ENCODE measurements around the gene FUT2. TPM values are rescaled to one million over a fixed set of nuclear protein-coding genes. Genes with fewer than 3 reads are reported as not detected.
"Not testable (repeated sequence)": the region's sequence is repeated elsewhere in the genome, so short reads cannot be mapped to it uniquely, and the experiment has no call there.

Gene FUT2
- total RNA-seq, 2 donors from 2014 or later, result 125 to 141 TPM

GRCh38 chr19:48651683-48652048 is 44.1 kb upstream of the FUT2 start:
- intact Hi-C loops (cut with DNase I), result no loop called here
- H3K9ac ChIP-seq (ENCODE audit: low read depth in 2 of 2, low read length in 2 of 2), result no peak overlapping the region
- DNase-seq, result no peak
- no peaks in the 10 kb centered on the region for H3K9me3 ChIP-seq
- TF ChIP-seq, protein P1, sequence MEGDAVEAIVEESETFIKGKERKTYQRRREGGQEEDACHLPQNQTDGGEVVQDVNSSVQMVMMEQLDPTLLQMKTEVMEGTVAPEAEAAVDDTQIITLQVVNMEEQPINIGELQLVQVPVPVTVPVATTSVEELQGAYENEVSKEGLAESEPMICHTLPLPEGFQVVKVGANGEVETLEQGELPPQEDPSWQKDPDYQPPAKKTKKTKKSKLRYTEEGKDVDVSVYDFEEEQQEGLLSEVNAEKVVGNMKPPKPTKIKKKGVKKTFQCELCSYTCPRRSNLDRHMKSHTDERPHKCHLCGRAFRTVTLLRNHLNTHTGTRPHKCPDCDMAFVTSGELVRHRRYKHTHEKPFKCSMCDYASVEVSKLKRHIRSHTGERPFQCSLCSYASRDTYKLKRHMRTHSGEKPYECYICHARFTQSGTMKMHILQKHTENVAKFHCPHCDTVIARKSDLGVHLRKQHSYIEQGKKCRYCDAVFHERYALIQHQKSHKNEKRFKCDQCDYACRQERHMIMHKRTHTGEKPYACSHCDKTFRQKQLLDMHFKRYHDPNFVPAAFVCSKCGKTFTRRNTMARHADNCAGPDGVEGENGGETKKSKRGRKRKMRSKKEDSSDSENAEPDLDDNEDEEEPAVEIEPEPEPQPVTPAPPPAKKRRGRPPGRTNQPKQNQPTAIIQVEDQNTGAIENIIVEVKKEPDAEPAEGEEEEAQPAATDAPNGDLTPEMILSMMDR (IDR thresholded peaks at IDR 0.05), result no peak
- H3K4me1 ChIP-seq, result no peaks in the 10 kb centered on the region
- H3K27ac ChIP-seq, result no peak overlapping the region
- H3K27me3 ChIP-seq, result no peaks in the 10 kb centered on the region
- H3K4me3 ChIP-seq, result no peak overlapping the region
- H3K36me3 ChIP-seq, result no peaks in the 10 kb centered on the region

GRCh38 chr19:48654299-48655059 is 41.3 kb upstream of the FUT2 start:
- Histone ChIP-seq H3K4me1 (no peaks in the 10 kb centered on the region), H3K4me3 (no peak overlapping the region), H3K27me3 (no peaks in the 10 kb centered on the region), H3K27ac (no peak overlapping the region), H3K9ac (ENCODE audit: low read depth in 2 of 2, low read length in 2 of 2) (no peak overlapping the region), H3K36me3 (no peaks in the 10 kb centered on the region), H3K9me3 (no peaks in the 10 kb centered on the region)
- intact Hi-C loops (cut with DNase I), result no loop called here
- TF ChIP-seq, protein P1 (IDR thresholded peaks at IDR 0.05), result no peak
- DNase-seq, result no peak

GRCh38 chr19:48656840-48657474 is 38.8 kb upstream of the FUT2 start:
- intact Hi-C loops (cut with DNase I), result no loop called here
- Histone ChIP-seq H3K36me3 (no peaks in the 10 kb centered on the region), H3K9me3 (no peaks in the 10 kb centered on the region), H3K4me3 (no peak overlapping the region), H3K27ac (no peak overlapping the region), H3K4me1 (no peaks in the 10 kb centered on the region), H3K27me3 (no peaks in the 10 kb centered on the region), H3K9ac (ENCODE audit: low read depth in 2 of 2, low read length in 2 of 2) (no peak overlapping the region)
- DNase-seq, result no peak
- TF ChIP-seq, protein P1 (IDR thresholded peaks at IDR 0.05), result no peak

DNA sequence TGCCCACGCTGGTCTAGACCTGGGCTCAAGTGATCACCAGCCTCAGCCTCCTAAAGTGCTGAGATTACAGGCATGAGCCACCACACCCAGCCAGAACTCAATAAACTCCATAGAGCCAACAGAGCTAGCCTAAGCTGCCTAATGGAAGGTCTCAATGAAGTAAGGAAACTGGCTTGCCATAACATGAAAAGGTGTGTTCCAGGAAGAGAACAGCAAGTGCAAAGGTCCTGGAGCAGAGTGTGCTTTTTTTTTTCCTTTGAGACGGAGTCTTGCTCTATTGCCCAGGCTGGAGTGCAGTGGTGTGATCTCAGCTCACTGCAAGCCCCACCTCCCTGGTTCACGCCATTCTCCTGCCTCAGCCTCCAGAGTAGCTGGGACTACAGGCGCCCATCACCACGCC is 37.9 kb upstream of the FUT2 start:
- H3K9ac ChIP-seq (ENCODE audit: low read depth in 2 of 2, low read length in 2 of 2); H3K4me3 ChIP-seq; H3K9me3 ChIP-seq; H3K36me3 ChIP-seq; H3K27me3 ChIP-seq; H3K4me1 ChIP-seq; intact Hi-C loops (cut with DNase I): not testable (repeated sequence)
- H3K27ac ChIP-seq, result peak overlapping the region; percentile 9
- peak; percentile 32 for DNase-seq

- no peak overlapping the region for H3K4me3 ChIP-seq
- H3K4me1 ChIP-seq, result no peaks in the 10 kb centered on the region
- H3K27ac ChIP-seq, result peak overlapping the region; percentile 9
- H3K9me3 ChIP-seq, result no peaks in the 10 kb centered on the region
- H3K9ac ChIP-seq (ENCODE audit: low read depth in 2 of 2, low read length in 2 of 2), result no peak overlapping the region
- intact Hi-C loops (cut with DNase I), result no loop called here
- TF ChIP-seq, protein P1 (IDR thresholded peaks at IDR 0.05), result no peak
- DNase-seq, result no peak
- H3K27me3 ChIP-seq, result no peaks in the 10 kb centered on the region
- no peaks in the 10 kb centered on the region for H3K36me3 ChIP-seq
Measured at GRCh38 chr19:48658483-48658882, 37.3 kb upstream of the FUT2 start.

DNA sequence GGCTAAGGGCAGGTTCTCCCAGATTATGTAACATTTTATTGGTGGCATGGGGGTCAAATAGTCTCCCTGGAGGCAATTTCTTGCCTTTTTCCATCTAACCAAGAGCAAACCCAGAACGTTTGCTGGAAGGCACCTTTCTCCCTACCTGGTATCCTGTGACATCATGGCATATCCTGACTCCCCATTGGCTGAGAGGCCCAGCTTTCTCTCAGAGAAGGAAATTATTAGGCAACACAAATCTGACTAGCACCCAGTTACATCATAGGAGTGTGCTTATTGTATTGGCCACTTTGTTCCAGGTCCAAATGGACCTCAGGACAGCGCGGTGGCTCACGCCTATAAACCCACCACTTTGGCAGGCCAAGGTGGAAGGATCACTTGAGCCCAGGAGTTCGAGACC is 36.0 kb upstream of the FUT2 start:
- H3K9me3 ChIP-seq, result no peaks in the 10 kb centered on the region
- H3K27me3 ChIP-seq, result no peaks in the 10 kb centered on the region
- H3K9ac ChIP-seq (ENCODE audit: low read depth in 2 of 2, low read length in 2 of 2), result no peak overlapping the region
- no peak overlapping the region for H3K27ac ChIP-seq
- intact Hi-C loops (cut with DNase I), result no loop called here
- no peak overlapping the region for H3K4me3 ChIP-seq
- DNase-seq, result no peak
- no peaks in the 10 kb centered on the region for H3K36me3 ChIP-seq
- TF ChIP-seq, protein P1 (IDR thresholded peaks at IDR 0.05), result no peak
- no peaks in the 10 kb centered on the region for H3K4me1 ChIP-seq

All from colonic mucosa (tissue), 4 donors.